Ovary (tissue), 3 donors: ENCODE data around the gene TREML1.

Experiments used
- CTCF ChIP-seq, 3 donors: fragments of 450-650 bp in 2 of 3; fragments of 200-600 bp in 1 of 3; IDR thresholded peaks; one replicate each; pipeline versions ENCODE4 v1.5.1 to v1.8.0; 2016 to 2022; ENCODE audit warnings: antibody characterized with exemption in 3 of 3, mild to moderate bottlenecking in 1 of 3
- EP300 ChIP-seq: sonication (generic); formaldehyde crosslinking; IDR thresholded peaks from one replicate; pipeline ENCODE4 v1.6.1; 2017; ENCODE audit warnings: antibody characterized with exemption
- POLR2A ChIP-seq: fragments of 450-650 bp; IDR thresholded peaks from one replicate; pipeline ENCODE4 v1.6.1; 2017; ENCODE audit warnings: antibody characterized with exemption, mild to moderate bottlenecking, moderate library complexity
- donor health status: DM: no; HTN: no; CAD: no.

DNA sequence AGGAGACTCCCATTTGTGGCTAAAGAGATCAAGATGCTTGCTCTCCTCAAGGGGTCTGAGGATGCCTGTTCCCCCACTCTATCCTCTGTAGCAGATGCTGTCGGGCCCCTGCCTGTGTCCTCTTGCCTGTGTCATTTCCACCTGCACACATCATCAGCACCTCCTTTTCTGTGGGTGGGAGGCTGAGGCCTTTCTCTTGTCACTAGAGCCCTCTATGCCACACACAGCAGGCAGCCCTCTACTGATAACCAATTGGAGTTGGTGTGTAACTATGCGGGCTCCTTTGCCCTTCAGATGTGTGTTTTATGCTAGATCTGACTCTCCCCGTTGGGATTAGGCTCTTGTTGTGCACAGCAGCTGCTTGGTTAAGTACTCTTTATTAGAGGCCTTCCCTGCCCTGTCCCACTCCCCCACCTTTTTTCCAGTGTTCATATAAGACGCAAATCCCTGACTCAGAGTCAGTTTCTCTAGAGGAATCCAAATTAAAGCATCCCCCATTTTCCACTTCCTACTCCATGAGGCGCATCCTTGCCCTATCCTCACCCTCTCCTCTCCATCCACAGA is 39.1 kb upstream of the TREML1 start:
- TF ChIP-seq CTCF (IDR thresholded peaks at IDR 0.05) (no peak), EP300 (no peak), POLR2A (no peak)
